CD14-positive monocyte (primary cell): ENCODE results near the gene CALCOCO2. TPM values are rescaled to one million over a fixed set of nuclear protein-coding genes. Genes with fewer than 3 reads are reported as not detected.

Source experiments
- DNase-seq, 3 donors: peaks; one replicate each; pipeline ENCODE4 v3.0.0-alpha.2; 2011 to 2022
- H2AFZ ChIP-seq: 2 replicates; pipeline ENCODE4 v1.6.0; 2012; ENCODE audit warnings: mild to moderate bottlenecking, low read depth, low read length, inconsistent platforms; ENCODE audit not compliant: insufficient read depth, poor library complexity, severe bottlenecking
- H3K27ac ChIP-seq, 2 donors: 1 replicate in 1 of 2; 2 replicates in 1 of 2; pipeline ENCODE4 v1.5.1; 2012 to 2013; ENCODE audit warnings: low read length in 2 of 2, control low read depth in 1 of 2, inconsistent platforms in 1 of 2, low read depth in 1 of 2, mild to moderate bottlenecking in 1 of 2
- H3K27me3 ChIP-seq, 2 donors: one replicate each; pipeline versions ENCODE4 v1.6.0 to v1.6.1; 2011 to 2013; ENCODE audit warnings: low read length in 2 of 2; ENCODE audit not compliant: control insufficient read depth in 2 of 2, insufficient read depth in 2 of 2
- H3K36me3 ChIP-seq, 2 donors: replicated peaks in 1 of 2; 1 replicate in 1 of 2; 2 replicates in 1 of 2; pipeline versions ENCODE4 v1.5.1 to v1.6.1; 2012 to 2013; ENCODE audit warnings: low read length in 2 of 2, control low read depth in 1 of 2, inconsistent platforms in 1 of 2, mild to moderate bottlenecking in 1 of 2; ENCODE audit not compliant: insufficient read depth in 2 of 2, control insufficient read depth in 1 of 2
- H3K4me1 ChIP-seq, 2 donors: 1 replicate in 1 of 2; 2 replicates in 1 of 2; pipeline versions ENCODE4 v1.5.1 to v1.6.1; 2012 to 2013; ENCODE audit warnings: low read length in 2 of 2, control low read depth in 1 of 2, inconsistent platforms in 1 of 2, mild to moderate bottlenecking in 1 of 2, moderate library complexity in 1 of 2; ENCODE audit not compliant: insufficient read depth in 2 of 2, control insufficient read depth in 1 of 2
- H3K4me2 ChIP-seq: replicated peaks from 2 replicates; pipeline ENCODE3; 2012; ENCODE audit warnings: low read length, moderate library complexity, mild to moderate bottlenecking; ENCODE audit not compliant: poor library complexity, severe bottlenecking; ENCODE audit errors: extremely low read depth
- H3K4me3 ChIP-seq, 3 experiments: fragments of 200-600 bp in 1 of 3; sonication (generic) in 1 of 3; replicated peaks in 1 of 3; 1 replicate in 2 of 3; 2 replicates in 1 of 3; pipeline ENCODE4 v1.5.1; 2011 to 2013; ENCODE audit warnings: low read length in 3 of 3, mild to moderate bottlenecking in 3 of 3, control low read depth in 2 of 3, low read depth in 2 of 3, inconsistent platforms in 1 of 3, moderate library complexity in 1 of 3
- H3K79me2 ChIP-seq: 2 replicates; pipeline ENCODE4 v1.6.0; 2012; ENCODE audit warnings: mild to moderate bottlenecking, control low read depth, inconsistent platforms, low read length, moderate library complexity; ENCODE audit not compliant: insufficient read depth
- H3K9ac ChIP-seq: 2 replicates; pipeline ENCODE4 v1.6.0; 2017; ENCODE audit warnings: low read length, mild to moderate bottlenecking; ENCODE audit not compliant: insufficient read depth, poor library complexity, severe bottlenecking
- H3K9me3 ChIP-seq, 2 donors: replicated peaks in 1 of 2; 1 replicate in 1 of 2; 2 replicates in 1 of 2; pipeline versions ENCODE4 v1.5.1 to v1.6.1; 2012 to 2013; ENCODE audit warnings: low read length in 2 of 2, control low read depth in 1 of 2; ENCODE audit not compliant: control insufficient read depth in 1 of 2, insufficient read depth in 1 of 2
- H4K20me1 ChIP-seq: 2 replicates; pipeline ENCODE4 v1.6.0; 2012; ENCODE audit warnings: mild to moderate bottlenecking, low read length, control low read depth, moderate library complexity; ENCODE audit not compliant: insufficient read depth
- H3K27ac Mint-ChIP-seq, 7 donors: one replicate each; pipeline ENCODE4 v1.8.0; 2020; ENCODE audit warnings: mild to moderate bottlenecking in 7 of 7, mixed read lengths in 7 of 7, moderate library complexity in 6 of 7, inconsistent platforms in 2 of 7
- H3K27me3 Mint-ChIP-seq, 3 donors: one replicate each; pipeline ENCODE4 v1.8.0; 2021 to 2022; ENCODE audit warnings: low read depth in 3 of 3, mild to moderate bottlenecking in 3 of 3, mixed read lengths in 3 of 3, moderate library complexity in 3 of 3, inconsistent platforms in 1 of 3
- H3K36me3 Mint-ChIP-seq, 2 donors: one replicate each; pipeline ENCODE4 v1.8.0; 2020; ENCODE audit warnings: mixed read lengths in 2 of 2, inconsistent platforms in 1 of 2, mild to moderate bottlenecking in 1 of 2
- H3K4me1 Mint-ChIP-seq: one replicate; pipeline ENCODE4 v1.8.0; 2020; ENCODE audit warnings: mild to moderate bottlenecking, mixed read lengths
- H3K4me3 Mint-ChIP-seq, 2 donors: one replicate each; pipeline ENCODE4 v1.8.0; 2020; ENCODE audit warnings: mild to moderate bottlenecking in 2 of 2, mixed read lengths in 2 of 2, moderate library complexity in 1 of 2
- H3K9me3 Mint-ChIP-seq, 7 donors: one replicate each; pipeline ENCODE4 v1.8.0; 2020 to 2022; ENCODE audit warnings: mixed read lengths in 7 of 7, mild to moderate bottlenecking in 6 of 7, moderate library complexity in 6 of 7, inconsistent platforms in 2 of 7
- CTCF ChIP-seq: fragments of 200-600 bp; IDR thresholded peaks from one replicate; pipeline ENCODE4 v1.8.0; 2022; ENCODE audit warnings: antibody characterized with exemption, mild to moderate bottlenecking
- WGBS: methylation state at CpG from one replicate; pipeline ENCODE4 v1.1.5; 2013; ENCODE audit warnings: missing lambda C conversion rate; ENCODE audit not compliant: insufficient coverage; 5-methylcytosine and 5-hydroxymethylcytosine counted together
- intact Hi-C, 2 donors: fragments of 100-400 bp; cut with micrococcal nuclease; formaldehyde crosslinking; loops; one replicate each; pipeline versions ENCODE4 v1.15.0 to v1.15.1; 2023
- polyA plus RNA-seq, 3 donors: library from polyadenylated mRNA; depleted of rRNA in 1 of 3; unstranded in 2 of 3; stranded (reverse) in 1 of 3; fragments of 300-500 nt in 2 of 3; fragments of >200 nt in 1 of 3; fragmentation: Illumina TruSeq in 2 of 3; gene quantifications; 1 replicate in 2 of 3; 2 replicates in 1 of 3; pipeline ENCODE4 v1.2.3, GENCODE V29; 2012 to 2021

Gene CALCOCO2
- polyA plus RNA-seq, 3 donors: 87.5 to 280 (median 214) TPM

GRCh38 chr17:48856122-48856821 lies 25.4 kb downstream of the CALCOCO2 start:
- peaks cover 5% of the 10 kb centered on the region for H4K20me1 ChIP-seq
- no peak for DNase-seq
- Mint-ChIP-seq H3K36me3 (peaks cover 79 to 93% of the 10 kb centered on the region in 2 donors), H3K27ac (peak overlapping the region in 1 of 7 donors; percentile 17), H3K27me3 (peaks cover 0 to 2% (median 0%) of the 10 kb centered on the region in 3 donors), H3K4me3 (no peak overlapping the region), H3K9me3 (no peaks in the 10 kb centered on the region), H3K4me1 (peaks cover 5% of the 10 kb centered on the region)
- H2AFZ ChIP-seq: no peak overlapping the region
- intact Hi-C loops: no loop called here
- H3K9me3 ChIP-seq: no peaks in the 10 kb centered on the region
- H3K79me2 ChIP-seq: no peaks in the 10 kb centered on the region
- H3K36me3 ChIP-seq: peaks cover 83 to 92% of the 10 kb centered on the region in 2 donors
- H3K4me2 ChIP-seq: no peak overlapping the region
- peaks cover 8 to 11% of the 10 kb centered on the region in 2 donors for H3K4me1 ChIP-seq
- 92% methylated on average over 1 of the region's 3 CpGs for WGBS
- H3K27ac ChIP-seq: no peak overlapping the region
- H3K27me3 ChIP-seq: no peaks in the 10 kb centered on the region
- TF ChIP-seq CTCF: no peak
- H3K9ac ChIP-seq: no peak overlapping the region
- no peak overlapping the region for H3K4me3 ChIP-seq

- Mint-ChIP-seq H3K4me3 (no peak overlapping the region), H3K4me1 (no peaks in the 10 kb centered on the region), H3K36me3 (peaks cover 80 to 92% of the 10 kb centered on the region in 2 donors), H3K27me3 (peaks cover 0 to 2% (median 0%) of the 10 kb centered on the region in 3 donors), H3K27ac (no peak overlapping the region), H3K9me3 (no peaks in the 10 kb centered on the region)
- Histone ChIP-seq H3K4me3 (no peak overlapping the region), H3K4me1 (no peaks in the 10 kb centered on the region), H2AFZ (no peak overlapping the region), H3K79me2 (no peaks in the 10 kb centered on the region), H3K9ac (no peak overlapping the region), H3K36me3 (peaks cover 88 to 93% of the 10 kb centered on the region in 2 donors), H3K9me3 (no peaks in the 10 kb centered on the region), H3K27ac (no peak overlapping the region), H3K27me3 (no peaks in the 10 kb centered on the region), H4K20me1 (no peaks in the 10 kb centered on the region), H3K4me2 (no peak overlapping the region)
- WGBS: 100% methylated on average over 1 of the region's 3 CpGs
- TF ChIP-seq CTCF: peak; percentile 20
- DNase-seq: no peak
- intact Hi-C loops: no loop called here
These were observed 29.2 kb downstream of the CALCOCO2 start for GRCh38 chr17:48860034-48860433.
